Neural progenitor cell (in vitro differentiated cells): ENCODE data around the gene CAMK2D. TPM values are rescaled to one million over a fixed set of nuclear protein-coding genes. Genes with fewer than 3 reads are reported as not detected.

Experiments used
- DNase-seq: peaks from one replicate; pipeline ENCODE4 v3.0.0-alpha.2; 2016; ENCODE audit warnings: low spot score
- H2AFZ ChIP-seq: fragments of 200-600 bp; sonication (generic); replicated peaks from 2 replicates; pipeline ENCODE4 v1.6.1; 2016; ENCODE audit warnings: antibody characterized with exemption
- H3F3A ChIP-seq: fragments of 200-600 bp; sonication (generic); 2 replicates; pipeline ENCODE4 v1.6.1; 2016; ENCODE audit warnings: antibody characterized with exemption, low read depth
- H3K27ac ChIP-seq: fragments of 200-600 bp; sonication (generic); 2 replicates; pipeline ENCODE4 v1.5.1; 2016; ENCODE audit warnings: mild to moderate bottlenecking
- H3K27me3 ChIP-seq: fragments of 200-600 bp; sonication (generic); 2 replicates; pipeline ENCODE4 v1.6.1; 2016; ENCODE audit warnings: mild to moderate bottlenecking, moderate library complexity
- H3K36me3 ChIP-seq: fragments of 200-600 bp; sonication (generic); 2 replicates; pipeline ENCODE4 v1.5.1; 2016
- H3K4me1 ChIP-seq: fragments of 200-600 bp; sonication (generic); 2 replicates; pipeline ENCODE4 v1.6.1; 2016; ENCODE audit warnings: mixed run types
- H3K4me2 ChIP-seq: fragments of 200-600 bp; sonication (generic); 2 replicates; pipeline ENCODE4 v1.6.1; 2016
- H3K4me3 ChIP-seq: fragments of 200-600 bp; sonication (generic); 2 replicates; pipeline ENCODE4 v1.5.1; 2016
- H3K79me2 ChIP-seq: fragments of 200-600 bp; sonication (generic); 2 replicates; pipeline ENCODE4 v1.6.1; 2016; ENCODE audit warnings: low read depth
- H3K9ac ChIP-seq: fragments of 200-600 bp; sonication (generic); 2 replicates; pipeline ENCODE4 v1.6.1; 2016
- H3K9me3 ChIP-seq: fragments of 200-600 bp; sonication (generic); 2 replicates; pipeline ENCODE4 v1.5.1; 2016; ENCODE audit warnings: low read depth
- H4K20me1 ChIP-seq: fragments of 200-600 bp; sonication (generic); 2 replicates; pipeline ENCODE4 v1.6.1; 2016; ENCODE audit warnings: low read depth
- H3K27ac Mint-ChIP-seq: 3 replicates; pipeline ENCODE4 v1.8.0; 2021; ENCODE audit warnings: mixed read lengths
- H3K27me3 Mint-ChIP-seq: 2 replicates; pipeline ENCODE4 v1.8.0; 2022; ENCODE audit warnings: low read depth, mild to moderate bottlenecking, inconsistent platforms, moderate library complexity, mixed read lengths; ENCODE audit not compliant: insufficient read depth
- H3K36me3 Mint-ChIP-seq: 3 replicates; pipeline ENCODE4 v1.8.0; 2021; ENCODE audit warnings: mixed read lengths
- H3K4me1 Mint-ChIP-seq: 3 replicates; pipeline ENCODE4 v1.8.0; 2021; ENCODE audit warnings: mixed read lengths
- H3K4me3 Mint-ChIP-seq: 3 replicates; pipeline ENCODE4 v1.8.0; 2021; ENCODE audit warnings: mild to moderate bottlenecking, moderate library complexity, mixed read lengths
- H3K9me3 Mint-ChIP-seq: 3 replicates; pipeline ENCODE4 v1.8.0; 2020; ENCODE audit warnings: mixed read lengths
- CTCF ChIP-seq: fragments of 200-600 bp; sonication (generic); IDR thresholded peaks from 2 replicates; pipeline ENCODE4 v1.5.1; 2017; ENCODE audit warnings: antibody characterized with exemption, mild to moderate bottlenecking
- EZH2 ChIP-seq: fragments of 200-600 bp; sonication (generic); IDR thresholded peaks from 2 replicates; pipeline ENCODE4 v1.6.1; 2017; ENCODE audit warnings: antibody characterized with exemption, mild to moderate bottlenecking, moderate library complexity
- EZH2phosphoT487 ChIP-seq: fragments of 200-600 bp; sonication (generic); IDR thresholded peaks from 2 replicates; pipeline ENCODE4 v1.6.1; 2017; ENCODE audit warnings: antibody characterized with exemption
- total RNA-seq: library from RNA; depleted of rRNA; stranded (reverse); fragments of >200 nt; gene quantifications from 2 replicates; pipeline ENCODE4 v1.2.3, GENCODE V29; 2015; ENCODE audit warnings: low replicate concordance

The CAMK2D gene
- total RNA-seq, 1 donor from 2014 or later = 33.2 TPM

GRCh38 chr4:113495790-113496189, 265.7 kb downstream of the CAMK2D start:
- Histone ChIP-seq H3K79me2 (no peaks in the 10 kb centered on the region), H3F3A (peaks cover 9% of the 10 kb centered on the region), H3K4me2 (no peak overlapping the region), H4K20me1 (no peaks in the 10 kb centered on the region), H3K4me1 (peaks cover 13% of the 10 kb centered on the region), H2AFZ (no peak overlapping the region), H3K9me3 (no peaks in the 10 kb centered on the region), H3K9ac (no peak overlapping the region), H3K36me3 (peaks cover 3% of the 10 kb centered on the region), H3K4me3 (no peak overlapping the region), H3K27me3 (no peaks in the 10 kb centered on the region), H3K27ac (no peak overlapping the region)
- Mint-ChIP-seq H3K27me3 (no peaks in the 10 kb centered on the region), H3K36me3 (peaks cover 23% of the 10 kb centered on the region), H3K9me3 (peaks cover 12% of the 10 kb centered on the region), H3K27ac (no peak overlapping the region), H3K4me3 (no peak overlapping the region), H3K4me1 (peaks cover 3% of the 10 kb centered on the region)
- TF ChIP-seq EZH2phosphoT487 = no peak
- TF ChIP-seq EZH2 = no peak
- no peak for TF ChIP-seq CTCF
- no peak for DNase-seq

GRCh38 chr4:113483131-113483530, 278.4 kb downstream of the CAMK2D start:
- Mint-ChIP-seq H3K27ac (no peak overlapping the region), H3K27me3 (no peaks in the 10 kb centered on the region), H3K4me1 (no peaks in the 10 kb centered on the region), H3K36me3 (peaks cover 2% of the 10 kb centered on the region), H3K4me3 (no peak overlapping the region), H3K9me3 (no peaks in the 10 kb centered on the region)
- Histone ChIP-seq H3K9me3 (no peaks in the 10 kb centered on the region), H2AFZ (no peak overlapping the region), H3K9ac (no peak overlapping the region), H3K79me2 (no peaks in the 10 kb centered on the region), H3K27ac (no peak overlapping the region), H3K27me3 (no peaks in the 10 kb centered on the region), H3F3A (no peaks in the 10 kb centered on the region), H3K36me3 (no peaks in the 10 kb centered on the region), H3K4me3 (no peak overlapping the region), H3K4me1 (no peaks in the 10 kb centered on the region), H3K4me2 (no peak overlapping the region), H4K20me1 (no peaks in the 10 kb centered on the region)
- TF ChIP-seq EZH2 = no peak
- no peak for TF ChIP-seq CTCF
- no peak for DNase-seq

- Histone ChIP-seq H3K4me3 (no peak overlapping the region), H3F3A (no peaks in the 10 kb centered on the region), H3K4me1 (no peaks in the 10 kb centered on the region), H3K79me2 (no peaks in the 10 kb centered on the region), H3K4me2 (no peak overlapping the region), H3K9me3 (no peaks in the 10 kb centered on the region), H2AFZ (no peak overlapping the region), H3K36me3 (no peaks in the 10 kb centered on the region), H3K27me3 (no peaks in the 10 kb centered on the region), H3K27ac (no peak overlapping the region), H3K9ac (no peak overlapping the region), H4K20me1 (no peaks in the 10 kb centered on the region)
- H3K4me3 Mint-ChIP-seq = no peak overlapping the region
- TF ChIP-seq EZH2 (no peak), CTCF (no peak), EZH2phosphoT487 (no peak)
- H3K27ac Mint-ChIP-seq = no peak overlapping the region
- no peaks in the 10 kb centered on the region for H3K9me3 Mint-ChIP-seq
- no peaks in the 10 kb centered on the region for H3K4me1 Mint-ChIP-seq
- no peak for DNase-seq
- no peaks in the 10 kb centered on the region for H3K27me3 Mint-ChIP-seq
- peaks cover 2% of the 10 kb centered on the region for H3K36me3 Mint-ChIP-seq
Observed at GRCh38 chr4:113482325-113482724, 279.2 kb downstream of the CAMK2D start.

- Mint-ChIP-seq H3K9me3 (peaks cover 2% of the 10 kb centered on the region), H3K36me3 (peaks cover 4% of the 10 kb centered on the region)
Observed at GRCh38 chr4:113481820-113482219, 279.7 kb downstream of the CAMK2D start.

More at GRCh38 chr4:113481820-113482219, 279.7 kb downstream of the CAMK2D start:
- no peak overlapping the region for H2AFZ ChIP-seq
- H3K79me2 ChIP-seq = no peaks in the 10 kb centered on the region
- H3K4me3 ChIP-seq = no peak overlapping the region
- no peak overlapping the region for H3K4me2 ChIP-seq
- H3K36me3 ChIP-seq = no peaks in the 10 kb centered on the region
- no peaks in the 10 kb centered on the region for H3K27me3 ChIP-seq
- H3K27ac ChIP-seq = no peak overlapping the region
- H3F3A ChIP-seq = no peaks in the 10 kb centered on the region
- H3K4me1 Mint-ChIP-seq = no peaks in the 10 kb centered on the region
- no peaks in the 10 kb centered on the region for H4K20me1 ChIP-seq
- H3K4me3 Mint-ChIP-seq = no peak overlapping the region
- H3K4me1 ChIP-seq = no peaks in the 10 kb centered on the region
- H3K27me3 Mint-ChIP-seq = no peaks in the 10 kb centered on the region
- DNase-seq = no peak
- H3K27ac Mint-ChIP-seq = no peak overlapping the region
- no peaks in the 10 kb centered on the region for H3K9me3 ChIP-seq
- H3K9ac ChIP-seq = no peak overlapping the region
- TF ChIP-seq EZH2phosphoT487 (no peak), CTCF (no peak), EZH2 (no peak)
